NCI-H82 (cell line): ENCODE data around the gene ARF1.

Source experiments
- DNase-seq: peaks from one replicate; lab custom pipeline; 2025; lab: John Stamatoyannopoulos, UW

ARF1 gene

GRCh38 chr1:228148196-228148861 lies 65.8 kb downstream of the ARF1 start:
- no peak for DNase-seq
